Parathyroid adenoma (tissue), 2 donors: Measurements from ENCODE around the gene TECR.
"Not testable (repeated sequence)": the region's sequence is repeated elsewhere in the genome, so short reads cannot be mapped to it uniquely, and the experiment has no call there.

Experiments
- H2AFZ ChIP-seq: fragments of 300-600 bp; sonication (generic); one replicate; pipeline ENCODE4 v1.7.0; 2017; ENCODE audit warnings: antibody characterized with exemption, mild to moderate bottlenecking
- H3K27ac ChIP-seq: fragments of 300-600 bp; sonication (generic); one replicate; pipeline ENCODE4 v1.7.0; 2017
- H3K27me3 ChIP-seq: fragments of 300-600 bp; sonication (generic); one replicate; pipeline ENCODE4 v1.7.0; 2017; ENCODE audit warnings: low read length; ENCODE audit not compliant: control insufficient read depth, insufficient read depth
- H3K36me3 ChIP-seq: fragments of 300-600 bp; sonication (generic); one replicate; pipeline ENCODE4 v1.7.0; 2017; ENCODE audit warnings: low read length; ENCODE audit not compliant: control insufficient read depth, insufficient read depth
- H3K4me1 ChIP-seq: fragments of 300-600 bp; sonication (generic); one replicate; pipeline ENCODE4 v1.7.0; 2017; ENCODE audit warnings: control low read depth
- H3K4me2 ChIP-seq: fragments of 300-600 bp; sonication (generic); one replicate; pipeline ENCODE4 v1.7.0; 2017; ENCODE audit warnings: low read length
- H3K4me3 ChIP-seq: fragments of 300-600 bp; sonication (generic); one replicate; pipeline ENCODE4 v1.7.0; 2017; ENCODE audit warnings: low read depth, low read length
- H3K79me2 ChIP-seq: fragments of 300-600 bp; sonication (generic); one replicate; pipeline ENCODE4 v1.7.0; 2017; ENCODE audit warnings: control low read depth
- H3K9ac ChIP-seq: fragments of 300-600 bp; sonication (generic); one replicate; pipeline ENCODE4 v1.7.0; 2017; ENCODE audit warnings: mild to moderate bottlenecking
- H3K9me3 ChIP-seq: fragments of 300-600 bp; sonication (generic); one replicate; pipeline ENCODE4 v1.7.0; 2017; ENCODE audit warnings: low read length; ENCODE audit not compliant: control insufficient read depth
- TF ChIP-seq, protein P1 (sequence below): fragments of 300-600 bp; sonication (generic); IDR thresholded peaks from one replicate; pipeline ENCODE4 v1.7.0; 2017; ENCODE audit warnings: antibody characterized with exemption, mild to moderate bottlenecking
- donor health status: primary hyperparathyroidism.

Gene TECR

DNA sequence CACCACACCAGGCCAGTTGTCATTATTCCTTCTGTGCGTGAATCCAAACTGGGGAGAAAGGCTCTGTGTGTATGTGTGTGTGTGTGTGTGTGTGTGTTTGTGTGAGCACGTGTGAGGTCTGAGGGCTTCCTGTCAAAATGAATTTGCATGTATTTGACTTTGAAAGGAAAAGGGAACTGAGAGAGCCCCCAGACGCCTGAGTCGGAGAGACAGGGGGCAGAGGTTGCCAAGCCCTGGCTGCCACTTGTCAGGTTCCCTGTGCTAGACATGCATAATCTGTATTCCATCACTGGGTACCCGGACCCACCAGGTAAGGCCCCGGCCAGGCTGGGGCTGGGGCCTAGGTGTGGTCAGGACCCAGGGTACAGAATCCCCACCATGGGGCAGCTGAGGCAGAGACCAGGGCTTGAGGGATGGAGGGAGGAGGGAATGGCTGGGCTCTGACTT lies 53.5 kb downstream of the TECR start, which contains the start of gene CLEC17A:
TSS of gene CLEC17A (plus strand) at position 191 of the 447 bp plus-strand sequence. CDS start at position 268, 77 bp downstream.
- Histone ChIP-seq H3K79me2 (no peaks in the 10 kb centered on the region), H3K36me3 (no peaks in the 10 kb centered on the region), H3K4me3 (no peak within 1 kb of the TSS), H3K4me1 (no peaks in the 10 kb centered on the region), H3K27me3 (no peaks in the 10 kb centered on the region), H3K9me3 (no peaks in the 10 kb centered on the region), H3K9ac (no peak within 1 kb of the TSS), H2AFZ (no peak within 1 kb of the TSS), H3K27ac (no peak within 1 kb of the TSS), H3K4me2 (no peak within 1 kb of the TSS)
- TF ChIP-seq, protein P1, sequence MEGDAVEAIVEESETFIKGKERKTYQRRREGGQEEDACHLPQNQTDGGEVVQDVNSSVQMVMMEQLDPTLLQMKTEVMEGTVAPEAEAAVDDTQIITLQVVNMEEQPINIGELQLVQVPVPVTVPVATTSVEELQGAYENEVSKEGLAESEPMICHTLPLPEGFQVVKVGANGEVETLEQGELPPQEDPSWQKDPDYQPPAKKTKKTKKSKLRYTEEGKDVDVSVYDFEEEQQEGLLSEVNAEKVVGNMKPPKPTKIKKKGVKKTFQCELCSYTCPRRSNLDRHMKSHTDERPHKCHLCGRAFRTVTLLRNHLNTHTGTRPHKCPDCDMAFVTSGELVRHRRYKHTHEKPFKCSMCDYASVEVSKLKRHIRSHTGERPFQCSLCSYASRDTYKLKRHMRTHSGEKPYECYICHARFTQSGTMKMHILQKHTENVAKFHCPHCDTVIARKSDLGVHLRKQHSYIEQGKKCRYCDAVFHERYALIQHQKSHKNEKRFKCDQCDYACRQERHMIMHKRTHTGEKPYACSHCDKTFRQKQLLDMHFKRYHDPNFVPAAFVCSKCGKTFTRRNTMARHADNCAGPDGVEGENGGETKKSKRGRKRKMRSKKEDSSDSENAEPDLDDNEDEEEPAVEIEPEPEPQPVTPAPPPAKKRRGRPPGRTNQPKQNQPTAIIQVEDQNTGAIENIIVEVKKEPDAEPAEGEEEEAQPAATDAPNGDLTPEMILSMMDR, result no peak

DNA sequence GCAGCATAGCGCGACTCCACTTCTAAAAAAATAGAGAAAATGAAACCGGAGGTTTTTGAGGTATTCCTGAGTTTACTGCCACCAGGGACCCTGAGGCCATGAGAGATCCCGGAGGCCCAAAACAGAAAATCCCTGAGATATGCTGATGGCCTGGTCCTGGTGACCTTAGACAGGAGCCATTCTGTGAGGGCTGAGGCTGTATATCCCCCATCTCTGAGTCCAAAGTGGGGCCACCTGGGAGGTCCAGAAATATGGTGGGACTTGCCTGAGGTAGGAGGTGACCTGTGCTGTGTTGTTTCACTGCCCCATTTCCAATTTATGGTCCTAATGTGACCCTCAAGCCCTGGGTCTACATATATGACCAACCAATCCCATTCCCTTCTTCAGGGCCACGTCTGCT lies 55.0 kb downstream of the TECR start:
- H3K79me2 ChIP-seq, H3K27ac ChIP-seq, H3K36me3 ChIP-seq, H3K9me3 ChIP-seq, H3K4me1 ChIP-seq, H3K9ac ChIP-seq, H3K4me3 ChIP-seq, H3K27me3 ChIP-seq, H3K4me2 ChIP-seq, H2AFZ ChIP-seq: not testable (repeated sequence)

DNA sequence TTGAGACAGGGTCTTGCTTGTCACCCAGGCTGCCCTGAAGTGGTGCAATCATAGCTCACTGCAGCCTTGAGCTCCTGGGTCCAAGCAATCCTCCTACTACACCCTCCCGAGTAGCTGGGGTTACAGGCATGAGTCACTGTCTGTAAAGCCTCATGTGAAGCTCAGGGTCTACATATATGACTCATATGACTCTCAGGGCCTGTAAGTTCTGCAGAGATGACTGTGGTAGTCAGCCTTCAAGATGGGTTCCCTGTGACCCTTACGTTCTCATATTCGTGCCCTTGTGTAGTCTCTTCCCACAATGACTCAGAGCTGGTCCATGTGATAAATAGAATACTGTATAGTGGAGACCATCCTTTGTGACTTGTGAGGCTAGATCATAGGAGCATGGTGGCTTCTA lies 55.8 kb downstream of the TECR start:
- not testable (repeated sequence) for H3K36me3 ChIP-seq, H3K4me3 ChIP-seq, H3K4me1 ChIP-seq, H3K9ac ChIP-seq, H3K79me2 ChIP-seq, H3K27ac ChIP-seq, H2AFZ ChIP-seq, H3K4me2 ChIP-seq, H3K27me3 ChIP-seq, H3K9me3 ChIP-seq

DNA sequence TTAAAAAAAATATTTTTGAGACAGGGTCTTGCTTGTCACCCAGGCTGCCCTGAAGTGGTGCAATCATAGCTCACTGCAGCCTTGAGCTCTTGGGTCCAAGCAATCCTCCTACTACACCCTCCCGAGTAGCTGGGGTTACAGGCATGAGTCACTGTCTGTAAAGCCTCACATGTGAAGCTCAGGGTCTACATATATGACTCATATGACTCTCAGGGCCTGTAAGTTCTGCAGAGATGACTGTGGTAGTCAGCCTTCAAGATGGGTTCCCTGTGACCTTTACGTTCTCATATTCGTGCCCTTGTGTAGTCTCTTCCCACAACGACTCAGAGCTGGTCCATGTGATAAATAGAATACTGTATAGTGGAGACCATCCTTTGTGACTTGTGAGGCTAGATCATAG lies 60.0 kb downstream of the TECR start:
- not testable (repeated sequence) for H3K36me3 ChIP-seq, H3K27ac ChIP-seq, H3K4me3 ChIP-seq, H3K9ac ChIP-seq, H3K27me3 ChIP-seq, H3K9me3 ChIP-seq, H3K79me2 ChIP-seq, H2AFZ ChIP-seq, H3K4me1 ChIP-seq, H3K4me2 ChIP-seq

DNA sequence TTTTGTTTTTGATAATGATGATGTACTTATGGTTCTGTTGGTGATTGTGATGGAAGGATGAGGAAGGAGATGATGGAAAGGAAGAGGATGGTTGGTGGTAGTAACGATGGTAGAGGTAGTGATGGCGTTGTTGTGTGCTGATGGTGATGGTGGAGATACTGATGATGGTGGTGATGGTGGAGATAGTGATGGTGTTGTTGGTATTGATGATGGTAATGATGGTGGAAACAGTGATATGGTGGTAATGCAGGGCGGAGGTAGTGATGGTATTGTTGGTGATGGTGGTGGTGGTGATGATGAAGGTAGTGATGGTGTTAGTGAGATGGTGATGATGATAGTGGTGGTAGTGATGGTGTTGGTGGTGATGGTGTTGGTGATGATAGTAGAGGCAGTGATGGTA lies 66.2 kb downstream of the TECR start:
- H3K4me3 ChIP-seq, result no peak overlapping the region
- no peaks in the 10 kb centered on the region for H3K4me1 ChIP-seq
- TF ChIP-seq, protein P1, result no peak
- no peaks in the 10 kb centered on the region for H3K79me2 ChIP-seq
- no peak overlapping the region for H2AFZ ChIP-seq
- no peaks in the 10 kb centered on the region for H3K9me3 ChIP-seq
- no peaks in the 10 kb centered on the region for H3K27me3 ChIP-seq
- H3K36me3 ChIP-seq, result no peaks in the 10 kb centered on the region
- H3K9ac ChIP-seq, result no peak overlapping the region
- H3K4me2 ChIP-seq, result no peak overlapping the region
- no peak overlapping the region for H3K27ac ChIP-seq

DNA sequence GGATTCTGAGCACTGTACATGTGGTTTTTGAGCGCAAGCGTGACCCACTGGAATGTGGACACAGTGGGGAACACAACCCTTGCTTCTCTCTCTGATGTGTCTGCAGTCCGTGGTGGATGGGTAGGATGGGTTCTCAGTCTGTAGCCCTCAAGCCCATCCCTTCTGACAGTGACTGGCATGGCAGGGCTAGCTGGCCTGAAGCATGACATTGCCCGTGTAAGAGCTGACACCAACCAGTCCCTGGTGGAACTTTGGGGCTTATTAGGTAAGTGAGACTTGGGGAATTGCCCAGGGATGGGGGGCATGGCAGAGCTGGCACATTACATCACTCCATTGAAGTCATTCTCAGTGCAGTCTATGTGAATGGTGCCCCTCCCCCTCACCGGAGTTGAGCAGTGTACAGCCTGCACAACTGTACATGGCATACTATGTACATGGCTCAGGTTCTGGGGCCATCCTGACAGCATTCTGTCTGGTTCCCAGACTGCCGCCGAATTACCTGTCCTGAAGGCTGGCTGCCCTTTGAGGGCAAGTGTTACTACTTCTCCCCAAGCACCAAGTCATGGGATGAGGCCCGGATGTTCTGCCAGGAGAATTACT lies 70.3 kb downstream of the TECR start:
- H3K27ac ChIP-seq, result no peak overlapping the region
- TF ChIP-seq, protein P1, result no peak
- H3K27me3 ChIP-seq, result no peaks in the 10 kb centered on the region
- H3K4me1 ChIP-seq, result no peaks in the 10 kb centered on the region
- no peak overlapping the region for H3K4me2 ChIP-seq
- no peaks in the 10 kb centered on the region for H3K36me3 ChIP-seq
- no peak overlapping the region for H2AFZ ChIP-seq
- H3K79me2 ChIP-seq, result no peaks in the 10 kb centered on the region
- no peak overlapping the region for H3K9ac ChIP-seq
- no peak overlapping the region for H3K4me3 ChIP-seq
- no peaks in the 10 kb centered on the region for H3K9me3 ChIP-seq
